HG03432 (cell line): ENCODE measurements around the gene OVCA2.

Experiments
- ATAC-seq: cut with Tn5 transposase; IDR thresholded peaks from one replicate; pipeline ENCODE4 v1.9.1; 2021; ENCODE audit warnings: mild to moderate bottlenecking, moderate library complexity; ENCODE audit not compliant: unreplicated experiment

The OVCA2 gene

DNA sequence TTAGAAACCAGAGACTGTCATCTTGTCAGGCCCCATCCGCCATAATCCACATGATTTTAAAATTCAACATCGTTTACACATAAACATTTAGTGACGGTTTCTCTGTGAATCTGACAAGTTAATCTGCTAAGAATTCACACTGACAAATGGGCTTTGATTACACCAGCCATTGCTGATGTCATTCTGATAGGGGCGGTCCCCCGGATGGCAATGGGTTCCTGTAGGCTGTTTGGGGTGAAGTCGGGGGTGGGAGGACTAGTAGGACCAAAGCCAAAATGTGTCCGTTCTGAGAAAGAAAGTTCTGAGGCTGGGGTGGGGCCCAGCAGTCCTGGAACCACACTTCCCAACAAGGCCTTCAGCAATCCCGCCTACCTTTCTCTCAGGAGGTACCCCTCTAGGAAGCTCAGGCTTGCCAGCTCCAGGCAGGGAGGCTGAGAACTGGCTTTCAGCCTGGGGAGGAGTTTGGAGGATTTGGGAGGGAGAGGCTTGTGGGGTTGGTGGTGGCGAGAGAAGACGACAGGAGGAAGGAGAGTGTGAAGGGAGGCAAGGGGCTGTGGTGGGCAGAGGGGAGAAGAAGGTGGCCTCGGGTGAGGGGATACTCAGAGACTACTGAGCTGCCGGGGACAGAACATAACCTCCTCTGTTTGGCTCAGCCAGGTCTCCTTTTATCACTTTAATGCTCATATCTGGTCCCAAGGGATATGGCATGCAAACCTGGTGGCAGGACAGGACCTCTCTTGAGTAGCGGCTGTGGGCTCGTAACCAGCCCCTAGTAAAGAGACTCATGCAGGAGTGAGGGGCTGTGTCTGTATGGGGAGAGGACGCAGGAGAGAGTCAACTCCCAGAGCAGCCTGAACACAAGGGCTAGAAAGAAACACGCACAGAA is 21.7 kb downstream of the OVCA2 start:
- no peak for ATAC-seq

DNA sequence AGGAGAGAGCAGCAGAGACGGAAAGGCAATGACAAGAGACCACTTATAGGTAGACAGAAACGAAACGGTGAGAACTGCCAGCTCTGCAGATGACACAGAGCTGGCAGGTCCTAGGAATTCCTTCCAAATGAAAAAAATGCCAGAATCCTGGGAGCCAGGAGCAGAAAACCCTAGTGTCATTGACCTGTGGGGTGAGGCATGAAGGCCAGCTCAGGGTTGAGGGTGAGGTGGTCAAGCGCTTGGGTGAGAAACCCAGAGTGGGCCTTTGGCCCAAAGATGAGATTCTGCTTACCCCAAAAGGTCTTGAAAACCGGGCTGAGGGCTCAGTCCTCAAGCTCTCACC is 22.3 kb downstream of the OVCA2 start:
- ATAC-seq: no peak

DNA sequence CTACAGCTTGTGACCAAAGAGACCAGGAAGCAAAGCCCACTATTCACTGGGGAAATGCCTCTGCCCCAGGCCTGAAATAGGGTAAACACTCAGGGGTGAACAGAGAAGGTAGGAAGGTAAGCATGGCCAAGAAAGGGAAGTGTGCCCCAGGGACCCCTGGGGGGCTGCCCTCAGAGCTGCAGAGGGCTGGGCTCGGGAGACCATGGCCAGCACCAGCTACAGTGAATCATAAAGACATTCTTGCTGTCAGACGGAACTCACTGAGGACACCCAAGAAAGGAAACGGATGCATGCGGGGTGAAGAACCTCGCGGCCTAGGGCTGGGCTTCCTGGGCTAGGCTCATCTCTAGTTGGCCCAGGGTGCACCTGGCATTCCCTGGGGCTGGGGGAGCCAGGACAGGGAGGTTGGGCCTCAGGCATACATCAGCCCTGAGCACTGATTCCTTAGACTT is 22.7 kb downstream of the OVCA2 start:
- no peak for ATAC-seq

DNA sequence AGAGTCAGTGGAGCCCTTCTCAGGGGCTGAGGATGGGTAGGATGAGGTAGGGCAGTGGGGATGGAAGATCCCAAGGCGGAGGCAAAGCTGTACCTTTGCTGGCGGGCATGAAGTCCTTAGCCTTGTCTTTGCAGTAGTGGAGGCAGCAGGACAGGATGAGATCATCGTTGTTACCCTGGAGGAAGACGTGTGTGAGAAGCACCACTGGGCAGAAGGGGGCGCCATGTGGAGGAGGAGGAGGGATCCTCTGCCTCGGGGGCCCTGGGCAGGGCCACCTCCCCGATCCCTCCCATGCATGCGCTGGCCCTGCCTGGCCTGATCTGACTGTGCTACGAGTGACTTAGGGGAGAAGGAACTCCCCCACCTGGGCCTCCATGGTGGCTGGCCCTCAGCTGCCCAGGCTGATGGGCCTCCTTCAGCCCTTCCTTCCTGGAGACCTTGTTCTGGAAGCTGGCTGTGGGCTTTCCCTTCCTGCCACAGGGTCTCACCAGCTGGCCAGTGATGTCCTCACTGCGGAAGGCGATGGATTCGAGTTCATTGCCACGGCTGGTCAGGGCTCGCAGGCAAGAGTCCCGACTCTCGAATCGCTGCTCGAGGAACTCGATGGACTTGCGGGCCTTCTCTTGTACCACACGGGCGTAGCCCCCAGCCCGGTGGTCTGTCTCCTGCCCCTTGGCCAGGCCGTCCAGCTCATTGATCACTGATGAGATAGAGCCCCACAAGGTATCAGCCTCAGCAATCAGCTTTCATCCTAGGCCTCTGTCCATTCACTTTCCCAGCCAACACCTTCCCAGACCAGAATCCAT is 23.4 kb downstream of the OVCA2 start:
- ATAC-seq: no peak

DNA sequence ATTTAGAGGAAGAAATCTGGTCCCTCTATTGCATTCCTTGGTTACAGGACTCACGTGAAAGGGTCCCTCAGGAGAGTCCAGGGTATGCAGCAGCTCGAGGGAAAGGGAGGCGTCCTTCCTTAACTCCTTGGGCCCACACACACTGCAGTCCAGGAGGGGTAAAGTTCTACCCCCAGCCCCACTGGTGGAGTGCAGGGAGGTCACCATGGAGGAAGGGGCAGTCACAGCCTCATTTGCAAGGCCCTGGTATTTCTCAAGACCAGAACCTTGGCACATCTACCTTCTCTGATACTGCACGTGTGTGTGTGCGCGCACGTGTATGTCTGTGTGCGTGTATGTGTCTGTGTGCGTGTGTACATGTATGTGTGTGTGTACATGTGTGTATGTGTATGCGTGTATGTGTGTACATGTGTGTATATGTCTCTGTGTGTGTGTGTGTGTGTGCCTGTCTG is 24.2 kb downstream of the OVCA2 start:
- ATAC-seq: no peak

DNA sequence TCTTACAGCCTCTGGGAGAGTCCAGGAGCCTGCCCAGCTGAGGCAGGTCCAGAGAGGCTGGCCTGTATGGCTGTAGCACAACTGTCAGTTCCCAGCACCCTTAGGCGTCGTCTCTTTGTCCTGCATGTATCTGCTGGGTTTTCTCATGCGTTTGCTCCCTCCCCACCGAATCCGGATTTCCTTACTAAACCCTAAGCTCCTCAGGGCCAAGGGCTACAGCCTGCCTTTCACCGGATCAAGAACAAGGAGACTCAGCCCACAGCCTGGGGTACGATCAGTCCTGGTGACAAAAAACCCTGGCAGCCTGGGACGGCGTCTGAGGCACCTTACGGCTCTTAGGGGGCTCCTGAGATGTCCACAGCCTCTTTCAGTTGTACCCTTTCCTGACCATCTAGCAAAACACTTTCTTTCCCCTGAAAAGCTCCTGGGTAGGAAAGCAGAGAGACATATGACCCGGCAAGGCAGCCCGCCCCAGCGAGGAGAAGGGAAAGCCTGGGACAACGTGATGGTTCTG is 25.3 kb downstream of the OVCA2 start:
- ATAC-seq: no peak

DNA sequence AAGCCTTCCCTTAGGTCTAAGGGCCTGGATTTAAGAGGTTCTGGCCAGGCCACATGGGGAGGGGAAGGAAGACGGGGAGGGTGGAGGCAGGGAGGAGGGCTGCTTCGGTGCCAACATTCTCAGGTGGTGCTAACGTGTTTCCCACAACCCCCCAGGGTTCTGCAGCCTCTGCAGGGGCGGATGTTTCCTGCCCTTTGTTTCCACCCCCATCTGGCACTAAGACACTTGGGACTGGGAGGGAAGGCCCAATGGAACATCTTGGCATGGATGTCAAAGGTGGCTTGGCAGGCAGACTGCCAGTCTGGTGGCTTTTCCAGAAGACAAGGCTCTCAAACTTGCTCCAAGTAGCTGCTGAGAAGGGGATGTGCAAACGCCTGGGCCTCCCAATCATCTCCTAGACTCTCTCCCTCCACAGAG is 25.8 kb downstream of the OVCA2 start:
- ATAC-seq: no peak

DNA sequence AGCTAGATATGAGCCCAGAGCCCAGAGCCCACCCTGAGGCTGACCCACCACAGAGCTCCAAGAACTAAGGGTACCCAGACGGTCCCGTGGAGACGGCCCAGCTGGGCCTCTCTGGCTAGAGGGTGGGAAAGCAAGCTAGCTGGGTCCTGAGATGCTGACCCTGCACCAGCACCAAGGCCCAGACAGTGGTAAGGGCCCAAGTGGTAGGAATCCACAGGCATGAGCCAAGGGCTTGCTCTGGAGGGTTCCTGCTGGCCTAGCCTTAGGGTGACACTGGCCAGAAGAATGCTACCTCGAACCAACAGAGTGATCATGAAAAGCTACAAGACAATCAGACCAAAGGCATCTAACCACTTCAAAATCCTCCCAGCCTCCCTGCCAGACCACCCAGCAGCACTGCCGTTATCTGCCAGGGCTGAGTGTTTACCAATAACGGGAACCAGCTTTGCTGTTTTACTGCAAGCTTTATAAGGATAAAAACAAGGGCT is 26.3 kb downstream of the OVCA2 start:
- no peak for ATAC-seq

DNA sequence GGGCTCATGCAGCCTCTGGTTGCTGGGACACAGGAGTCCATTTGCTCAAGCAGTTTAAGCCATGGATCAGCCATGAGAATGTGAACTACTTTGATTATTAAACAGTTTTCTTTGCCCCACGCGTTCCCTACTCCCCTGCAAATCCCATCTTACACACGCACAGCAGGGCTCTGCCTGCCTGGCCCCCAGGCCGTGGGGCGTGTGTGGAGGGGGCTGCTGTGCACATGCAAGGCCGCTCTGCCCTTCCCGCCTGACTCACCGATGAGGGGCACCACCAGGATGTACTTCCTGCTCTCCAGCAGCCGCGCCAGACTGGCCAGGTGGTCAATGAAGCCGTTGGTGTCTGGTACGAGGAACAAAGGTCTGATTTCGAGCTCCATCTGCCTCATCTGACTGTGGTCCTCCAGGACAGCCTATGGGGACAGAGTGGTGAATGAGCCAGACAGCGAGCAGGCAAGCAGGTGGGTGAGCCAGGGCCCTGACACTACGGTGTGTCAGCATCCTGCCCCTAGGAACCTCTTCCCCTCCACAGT is 26.8 kb downstream of the OVCA2 start:
- ATAC-seq: no peak

DNA sequence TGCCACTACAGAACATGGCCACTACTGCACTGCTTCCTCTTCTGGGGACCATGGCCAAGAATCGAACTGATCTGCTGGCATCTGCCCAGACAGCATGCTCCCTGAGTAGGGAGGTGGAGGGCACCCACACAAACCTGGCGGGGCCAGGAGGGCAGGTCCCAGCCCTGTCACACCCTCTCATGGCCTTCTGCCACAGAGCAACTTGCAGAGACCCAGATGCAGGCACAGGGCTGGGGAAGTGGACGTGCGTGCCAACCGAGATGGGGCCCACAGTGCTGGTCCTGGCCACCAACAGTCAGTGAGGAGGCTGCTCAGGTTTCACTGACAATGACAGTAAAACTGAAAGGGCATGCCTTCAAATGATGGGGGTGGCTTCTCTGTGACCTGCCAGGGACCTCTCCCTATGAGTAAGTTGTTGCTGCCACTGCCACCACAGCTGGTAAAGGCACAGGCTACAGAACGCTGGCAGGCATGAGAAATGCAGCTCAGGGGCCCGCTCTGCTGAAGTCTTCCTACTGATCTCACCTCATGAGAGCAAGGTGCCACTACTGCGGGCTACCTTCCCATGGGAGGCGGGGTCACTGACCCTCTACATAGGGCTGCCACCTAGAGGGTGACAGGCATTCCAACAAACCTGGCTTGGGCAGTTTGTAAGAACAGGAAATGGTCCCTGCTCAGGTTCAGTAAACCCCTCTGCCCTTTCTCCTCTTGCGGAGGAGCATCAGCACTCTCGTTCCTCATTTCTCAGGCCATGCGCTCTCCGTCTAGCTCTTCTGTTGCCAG is 28.6 kb downstream of the OVCA2 start:
- peak; percentile 82 for ATAC-seq

DNA sequence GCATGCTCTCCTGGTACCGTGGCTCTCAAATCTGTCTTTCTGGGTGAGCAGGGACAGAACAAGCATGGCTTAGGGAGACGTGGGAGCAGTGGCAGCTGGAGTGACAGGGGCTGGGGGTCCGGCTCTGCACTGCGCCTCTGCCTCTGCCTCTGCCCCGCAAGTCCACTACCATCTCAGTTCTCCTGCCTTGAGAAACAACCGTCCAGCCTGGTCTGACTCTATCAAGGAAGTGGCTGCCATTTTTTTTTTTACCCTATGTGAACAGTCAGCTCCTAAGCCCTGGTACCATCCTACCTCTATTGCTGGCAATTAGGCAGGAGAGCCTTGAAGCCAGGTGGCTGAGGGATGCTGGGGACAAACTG is 29.2 kb downstream of the OVCA2 start:
- ATAC-seq: no peak

DNA sequence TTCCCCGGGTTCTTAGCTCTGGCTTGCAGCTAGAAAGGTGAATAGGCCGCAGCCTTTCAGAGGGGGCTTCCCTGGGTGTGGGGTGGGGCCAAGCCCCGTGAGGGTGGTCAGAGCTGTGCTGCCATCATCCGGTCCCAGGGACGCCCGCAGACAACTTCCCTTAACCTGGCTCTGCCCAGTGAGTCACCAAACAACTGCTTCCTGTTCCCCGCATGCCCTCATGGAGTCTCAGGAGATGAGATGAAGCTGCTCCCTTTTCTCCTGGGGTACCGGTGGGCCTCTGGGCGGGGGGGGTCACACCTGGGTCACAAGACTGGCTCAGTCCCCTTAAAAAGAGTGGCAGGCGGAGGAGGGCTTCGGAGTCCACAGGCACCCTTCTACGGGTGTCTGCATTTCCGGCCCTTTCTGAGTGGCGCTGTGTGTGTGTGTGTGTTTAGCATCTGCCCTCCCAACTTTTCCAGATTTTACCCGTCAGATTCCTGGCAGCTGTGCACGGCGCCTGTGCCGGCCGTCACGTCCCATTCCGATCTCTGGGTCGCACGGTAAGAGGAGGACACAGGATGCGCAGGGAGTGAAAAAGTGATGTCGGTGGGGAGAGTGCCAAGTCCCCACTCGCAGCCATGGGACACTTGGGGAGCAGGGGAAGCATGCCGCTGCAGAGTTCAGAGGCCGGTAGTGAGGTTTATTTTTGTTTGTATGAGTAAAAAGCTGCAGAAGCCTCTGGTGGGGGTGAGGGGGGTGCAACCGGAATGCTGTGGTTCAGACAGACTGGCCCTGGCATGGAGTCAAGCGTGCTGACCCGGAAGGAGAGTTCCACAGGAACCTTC is 29.8 kb downstream of the OVCA2 start:
- ATAC-seq: no peak

DNA sequence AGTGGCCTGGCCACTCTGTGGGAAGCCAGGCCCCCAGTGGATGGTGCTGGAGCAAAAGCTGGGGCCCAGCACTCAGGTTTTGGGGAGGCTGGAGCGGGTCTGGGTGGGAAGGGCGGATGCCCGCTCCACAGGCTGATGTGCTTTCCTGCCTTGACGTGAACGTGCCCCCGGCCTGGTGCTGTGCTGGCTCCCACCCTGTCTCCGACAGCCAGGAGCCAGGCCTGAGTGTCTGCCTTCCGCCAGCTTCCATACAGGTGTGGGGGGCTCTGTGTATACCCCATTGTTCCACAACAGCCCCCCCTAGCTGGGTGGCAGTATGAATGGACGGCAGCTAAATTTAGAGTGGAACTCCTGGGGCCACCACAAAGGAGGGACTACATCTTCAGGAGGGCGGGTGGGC is 33.1 kb downstream of the OVCA2 start:
- ATAC-seq: no peak

DNA sequence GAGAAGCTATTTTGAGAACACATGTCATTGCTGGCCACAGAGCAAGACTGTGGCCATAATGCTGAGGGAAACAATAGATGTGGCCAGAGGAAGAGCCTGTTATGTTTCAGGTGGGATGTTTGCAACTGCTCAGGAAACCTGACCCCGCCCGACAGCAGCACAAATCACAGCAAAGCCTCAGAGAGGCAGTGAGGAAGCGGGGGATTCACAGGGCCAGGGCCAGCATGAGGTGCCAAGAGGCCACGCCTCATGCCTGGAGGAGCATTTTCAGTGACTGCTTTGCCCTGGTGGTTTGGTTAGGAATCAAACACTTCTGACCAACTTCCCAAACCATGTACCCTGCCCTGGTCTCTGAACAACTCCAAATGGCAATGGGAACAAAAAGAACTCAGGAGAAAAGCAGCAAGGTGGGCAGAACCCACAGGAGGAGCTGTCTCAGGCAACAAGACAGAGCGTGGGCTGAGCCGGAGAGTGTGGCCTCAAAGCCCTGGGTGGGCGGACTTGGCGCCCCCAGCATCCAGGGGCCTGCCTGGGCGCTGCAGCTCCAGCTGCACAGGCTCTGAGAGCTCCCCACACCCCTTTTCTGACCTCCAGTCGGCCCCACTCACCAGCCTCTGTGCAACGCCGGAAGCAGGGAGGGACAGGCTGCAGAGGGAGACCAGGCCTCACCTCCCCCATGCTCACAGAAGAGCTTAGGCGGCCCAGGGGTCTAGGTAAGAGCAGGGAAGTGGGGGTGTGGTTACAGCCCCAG is 33.7 kb downstream of the OVCA2 start:
- no peak for ATAC-seq

DNA sequence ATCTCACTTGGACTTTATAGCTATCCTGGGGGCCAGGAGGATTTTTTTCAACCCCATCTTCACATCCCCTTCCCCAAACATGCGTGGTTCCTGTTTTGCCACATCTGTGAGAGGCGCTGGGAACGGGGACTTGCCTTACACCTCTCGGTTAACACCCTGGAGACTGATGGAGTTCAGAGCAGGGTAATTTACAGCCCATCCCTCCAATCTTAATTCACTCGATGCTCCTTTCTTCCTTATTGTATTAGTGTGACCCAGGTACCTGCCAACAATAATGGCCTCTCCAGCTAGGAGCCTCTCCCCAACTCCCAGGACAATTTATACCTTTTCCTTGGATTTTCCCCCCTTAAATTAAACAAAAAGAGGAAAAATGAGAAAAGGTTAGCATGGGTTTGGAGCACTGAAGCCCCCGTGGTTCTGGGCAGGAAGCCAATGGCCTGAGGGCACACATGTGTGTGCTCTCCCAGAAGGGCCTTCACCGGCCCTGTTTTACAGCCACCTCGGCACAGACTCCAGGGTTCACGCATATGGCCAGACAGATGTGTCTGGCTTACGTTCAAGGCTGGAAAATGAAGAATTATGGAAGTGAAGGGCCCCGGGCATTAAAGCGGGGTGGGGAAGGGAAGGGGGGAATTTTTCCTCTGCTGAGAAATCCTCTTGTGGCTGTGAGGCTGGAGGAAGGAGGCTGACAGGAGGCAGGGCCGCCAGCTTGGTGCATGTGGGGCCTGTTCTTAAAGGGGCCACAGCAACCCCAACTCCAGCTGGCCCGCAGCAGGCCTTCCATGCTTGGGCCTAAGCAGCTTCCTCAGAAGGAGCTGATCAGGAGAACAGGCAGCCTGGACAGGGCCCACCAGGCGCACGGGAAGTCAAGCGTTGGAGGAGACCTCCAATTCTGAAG is 34.5 kb downstream of the OVCA2 start:
- ATAC-seq: no peak

DNA sequence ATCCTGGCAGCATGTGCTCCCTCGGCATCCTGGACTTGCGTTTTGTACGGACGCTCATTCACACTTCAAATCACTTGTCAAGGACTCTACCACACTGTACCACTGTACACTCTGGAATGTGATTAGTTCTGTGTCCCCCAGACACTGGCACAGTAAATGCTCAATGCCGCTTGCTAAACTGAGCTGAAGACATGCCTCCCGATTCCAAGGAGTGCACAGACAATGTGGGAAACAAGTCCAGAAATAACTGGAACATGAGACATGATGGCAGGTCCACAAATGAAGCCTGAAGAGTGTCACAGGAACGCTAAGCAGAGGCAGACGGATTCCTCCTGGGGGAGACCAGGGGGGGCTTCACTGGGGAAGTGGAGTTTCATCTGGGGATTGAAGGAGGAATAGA is 35.2 kb downstream of the OVCA2 start:
- no peak for ATAC-seq

DNA sequence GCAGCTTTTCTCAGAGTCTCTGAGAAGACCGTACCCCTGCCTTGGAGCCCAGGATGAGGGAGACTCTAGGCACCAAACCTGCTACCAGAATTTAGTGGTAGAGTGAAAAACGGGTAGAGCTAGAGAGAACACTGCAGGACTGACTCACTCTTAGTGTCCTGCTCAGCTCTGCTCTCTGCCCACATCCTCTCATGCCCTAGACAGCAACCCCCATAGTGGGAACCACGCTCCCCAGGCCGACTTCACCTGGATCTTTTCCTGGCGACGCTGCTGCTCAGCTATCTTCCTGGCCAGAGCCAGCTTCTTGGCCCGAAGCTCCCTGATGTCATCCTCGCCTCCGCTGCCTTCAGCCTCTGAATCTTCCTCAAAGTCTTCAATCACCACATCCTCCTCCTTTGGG is 39.7 kb downstream of the OVCA2 start:
- ATAC-seq: no peak
